GM21390 (cell line): Measurements from ENCODE around the gene ARHGAP24.
A peak's percentile ranks its signal among the peaks of the same experiment; 100 is the strongest.
"Not testable (repeated sequence)": the region's sequence is repeated elsewhere in the genome, so short reads cannot be mapped to it uniquely, and the experiment has no call there.

Experiments used
- ATAC-seq: cut with Tn5 transposase; IDR thresholded peaks from one replicate; pipeline ENCODE4 v1.9.1; 2021; ENCODE audit not compliant: unreplicated experiment

Gene ARHGAP24

DNA sequence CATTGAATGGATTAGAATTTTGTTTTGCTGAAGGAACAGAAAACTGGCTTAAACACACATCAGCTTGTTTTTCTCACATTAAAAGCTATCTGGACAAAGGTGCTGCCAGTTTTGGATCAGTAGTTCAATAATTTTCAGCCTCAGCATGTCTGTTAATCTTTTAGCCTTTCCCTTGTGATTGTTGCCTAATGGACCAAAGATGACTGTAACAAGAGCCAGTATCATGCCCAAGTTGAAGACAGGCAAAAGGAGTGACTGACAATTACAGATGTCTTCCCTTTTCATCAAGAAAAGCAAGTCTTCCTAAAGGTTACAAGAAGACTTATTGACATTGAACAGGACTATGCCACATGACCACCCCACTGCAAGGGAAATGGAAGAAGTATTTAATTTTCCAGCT is 465.2 kb downstream of the ARHGAP24 start:
- ATAC-seq = no peak

DNA sequence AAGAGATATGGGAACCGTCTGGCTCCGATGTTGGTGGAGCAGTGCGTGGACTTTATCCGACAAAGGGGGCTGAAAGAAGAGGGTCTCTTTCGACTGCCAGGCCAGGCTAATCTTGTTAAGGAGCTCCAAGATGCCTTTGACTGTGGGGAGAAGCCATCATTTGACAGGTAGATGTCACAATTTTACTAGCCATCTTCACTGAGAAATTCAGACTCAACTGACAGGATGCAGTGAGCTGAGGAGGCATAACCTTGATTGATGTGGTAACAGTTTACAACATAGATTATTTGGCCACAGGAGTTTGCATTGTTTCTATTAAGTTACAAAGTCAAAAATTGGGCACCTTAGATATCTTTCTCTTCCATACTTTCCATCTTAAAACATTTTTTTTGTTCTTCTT is 467.2 kb downstream of the ARHGAP24 start:
- no peak for ATAC-seq

- ATAC-seq = no peak
Observed at GRCh38 chr4:85946821-85947220, 471.9 kb downstream of the ARHGAP24 start.

GRCh38 chr4:85951099-85951498 is 476.1 kb downstream of the ARHGAP24 start:
- ATAC-seq = no peak

- ATAC-seq = no peak
Observed at GRCh38 chr4:85952528-85952927, 477.6 kb downstream of the ARHGAP24 start.

GRCh38 chr4:85952972-85953650 is 478.2 kb downstream of the ARHGAP24 start:
- no peak for ATAC-seq

DNA sequence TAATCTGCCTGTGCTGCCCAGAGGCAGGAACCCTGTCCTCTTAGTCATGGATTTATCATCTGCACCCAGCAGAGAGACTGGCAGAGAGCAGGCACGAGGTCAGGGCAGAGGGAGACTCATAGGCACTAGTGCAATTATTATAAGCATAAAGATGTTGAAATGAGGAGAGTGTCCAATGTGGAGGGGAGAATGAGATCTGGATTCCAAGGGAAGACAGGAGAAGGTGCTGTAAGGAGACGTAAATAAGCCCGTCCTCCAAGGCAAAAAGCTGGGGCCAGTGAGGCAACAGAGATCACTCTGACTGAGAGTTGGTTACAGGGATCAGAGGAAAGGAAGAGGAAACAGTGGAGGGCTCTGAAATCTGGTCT is 478.7 kb downstream of the ARHGAP24 start:
- ATAC-seq = no peak

- ATAC-seq = no peak
Observed at GRCh38 chr4:85955620-85956292, 480.8 kb downstream of the ARHGAP24 start.

DNA sequence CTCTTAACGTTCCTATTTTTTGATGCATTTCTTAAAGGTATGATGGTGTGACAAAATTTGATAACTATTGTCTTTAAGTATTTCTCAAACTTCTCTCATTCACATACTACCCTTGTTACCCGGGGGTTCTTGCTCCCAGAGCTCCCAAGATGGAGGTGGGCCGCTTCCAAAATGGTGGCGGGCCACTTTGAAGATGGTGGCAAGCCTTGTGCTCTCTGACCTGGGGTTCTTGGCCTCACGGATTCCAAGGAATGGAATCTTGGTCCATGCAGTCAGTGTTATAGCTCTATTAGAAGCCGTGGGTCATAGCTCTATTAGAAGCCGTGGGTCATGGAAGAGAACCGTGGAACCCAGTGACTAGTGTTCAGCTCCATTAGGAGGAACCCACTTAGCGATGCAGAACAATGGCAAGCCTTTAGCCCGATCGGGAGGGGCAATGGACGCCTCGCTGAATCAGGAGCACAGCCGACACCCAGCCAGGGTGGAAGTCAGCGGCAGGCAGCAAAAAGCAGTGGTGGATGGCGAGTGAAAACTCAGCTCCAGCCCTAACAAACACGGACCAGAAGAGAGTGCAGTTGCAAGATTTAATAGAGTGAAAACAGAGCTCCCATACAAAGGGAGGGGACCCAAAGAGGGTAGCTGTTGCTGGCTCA is 481.5 kb downstream of the ARHGAP24 start:
- no peak for ATAC-seq

DNA sequence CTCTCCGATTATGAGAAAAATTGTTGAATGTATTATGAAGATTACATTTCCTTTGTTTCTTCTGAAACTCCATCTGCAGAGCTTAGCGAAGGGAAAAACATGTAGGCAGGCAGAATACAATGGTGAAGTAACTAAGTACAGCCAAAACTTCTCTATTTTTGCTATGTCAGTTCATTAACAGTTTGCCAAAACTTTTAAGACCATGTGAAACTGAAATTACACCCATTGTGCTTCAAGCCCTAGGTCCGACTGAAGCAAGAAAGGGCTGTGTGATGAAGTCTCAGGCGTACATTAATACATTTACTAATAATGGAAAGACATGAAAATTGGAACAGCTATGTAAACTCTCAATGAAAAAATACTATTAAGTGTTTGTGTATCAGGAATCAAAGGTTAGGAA is 486.9 kb downstream of the ARHGAP24 start:
- no peak for ATAC-seq

- no peak for ATAC-seq
Observed at GRCh38 chr4:85963231-85963630, 488.3 kb downstream of the ARHGAP24 start.

- no peak for ATAC-seq
Observed at GRCh38 chr4:85964298-85964697, 489.3 kb downstream of the ARHGAP24 start.

DNA sequence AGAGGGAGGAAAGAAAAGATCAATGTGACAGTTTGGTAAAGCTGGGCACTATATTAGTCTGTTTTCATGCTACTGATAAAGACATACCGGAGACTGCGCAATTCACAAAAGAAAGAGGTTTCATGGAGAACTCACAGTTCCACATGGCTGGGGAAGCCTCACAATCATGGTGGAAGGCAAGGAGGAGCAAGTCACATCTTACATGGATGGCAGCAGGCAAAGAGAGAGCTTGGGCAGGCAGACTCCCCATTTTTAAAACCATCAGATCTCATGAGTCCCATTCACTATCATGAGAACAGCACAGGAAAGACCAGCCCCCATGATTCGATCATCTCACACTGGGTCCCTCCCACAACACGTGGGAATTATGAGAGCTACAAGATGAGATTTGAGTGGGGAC is 490.1 kb downstream of the ARHGAP24 start:
- not testable (repeated sequence) for ATAC-seq

DNA sequence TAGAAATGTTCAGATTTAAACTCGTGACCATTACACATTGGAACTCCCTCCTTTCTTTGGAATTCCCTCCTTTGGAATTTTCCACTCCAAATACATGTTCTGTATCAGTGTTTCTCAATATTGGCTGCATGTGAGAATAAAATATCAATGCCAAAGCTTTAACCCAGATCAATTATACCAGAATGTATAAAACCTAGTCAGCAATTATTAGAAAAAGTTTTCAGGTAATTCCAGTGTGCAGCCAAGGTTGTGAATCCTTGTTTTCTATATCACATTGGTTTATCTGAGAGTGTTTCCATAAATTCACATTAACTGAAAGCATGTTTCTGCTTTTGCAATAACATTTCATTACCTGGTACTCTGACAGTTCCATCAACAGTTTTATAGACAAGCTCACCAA is 490.6 kb downstream of the ARHGAP24 start:
- ATAC-seq = no peak

DNA sequence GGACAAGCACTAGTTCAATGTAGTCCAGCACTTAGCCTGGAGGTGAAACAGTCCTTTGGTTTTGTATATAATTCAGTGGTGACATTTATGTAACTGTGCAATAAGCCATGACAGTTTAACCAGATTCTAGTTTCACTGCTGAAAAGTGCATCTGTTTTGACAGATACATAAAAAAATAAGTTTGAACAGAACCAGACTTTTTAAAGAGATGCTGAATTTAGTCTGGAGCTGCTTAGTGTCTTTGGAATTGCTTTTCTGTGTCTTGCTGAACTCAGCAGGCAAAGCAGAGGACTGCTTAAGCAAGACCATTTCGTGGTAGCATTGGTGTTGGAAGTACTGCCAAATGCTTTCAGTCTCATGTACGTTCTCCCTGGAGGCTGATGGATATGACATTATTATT is 491.4 kb downstream of the ARHGAP24 start:
- no peak for ATAC-seq

DNA sequence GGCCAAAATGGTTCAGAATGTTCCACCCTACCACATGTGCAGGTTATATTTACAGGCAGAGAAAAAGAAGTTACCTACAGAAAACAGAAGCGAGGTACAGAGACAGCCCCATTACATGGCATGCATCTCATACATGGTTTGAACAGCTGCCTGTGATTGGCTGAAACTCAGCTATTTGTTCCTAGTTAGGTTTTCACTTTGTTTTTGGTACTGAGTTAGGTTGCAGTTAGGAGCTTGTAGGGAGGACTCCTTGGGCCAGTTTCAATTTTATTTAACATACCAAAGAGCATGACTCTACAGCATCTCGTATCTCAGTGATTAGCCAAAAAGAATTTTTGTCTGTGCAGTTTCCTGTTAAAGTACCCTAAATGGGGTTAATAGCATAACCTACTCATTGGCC is 492.9 kb downstream of the ARHGAP24 start:
- no peak for ATAC-seq

GRCh38 chr4:85968945-85969819 is 494.2 kb downstream of the ARHGAP24 start:
- peak; percentile 52 for ATAC-seq

GRCh38 chr4:85970535-85970934 is 495.6 kb downstream of the ARHGAP24 start:
- no peak for ATAC-seq

DNA sequence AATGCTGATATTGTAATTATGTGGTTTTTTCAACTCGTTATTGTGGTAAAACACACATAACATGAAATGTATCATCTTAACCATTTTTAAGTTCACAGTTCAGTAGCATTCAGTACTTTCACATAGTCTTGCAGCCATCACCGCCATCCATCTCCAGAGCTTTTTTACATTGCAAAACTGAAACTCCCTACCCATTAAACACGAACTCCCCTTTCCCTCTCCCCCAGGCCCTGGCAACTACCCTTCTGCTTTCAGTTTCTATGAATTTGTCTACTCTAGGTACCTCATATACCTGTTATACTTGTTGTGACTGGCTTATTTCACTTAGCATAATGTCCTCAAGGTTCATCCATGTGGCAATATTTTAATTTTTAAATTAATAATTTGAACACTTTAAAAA is 504.3 kb downstream of the ARHGAP24 start:
- ATAC-seq = peak; percentile 94

GRCh38 chr4:85986266-85986665 is 511.3 kb downstream of the ARHGAP24 start:
- ATAC-seq = no peak

- ATAC-seq = no peak
Observed at GRCh38 chr4:85993641-85994040, 518.7 kb downstream of the ARHGAP24 start.
